Measurements from ENCODE around the gene SUSD5.
"Not testable (repeated sequence)": the region's sequence is repeated elsewhere in the genome, so short reads cannot be mapped to it uniquely, and the experiment has no call there.

SUSD5 gene

DNA sequence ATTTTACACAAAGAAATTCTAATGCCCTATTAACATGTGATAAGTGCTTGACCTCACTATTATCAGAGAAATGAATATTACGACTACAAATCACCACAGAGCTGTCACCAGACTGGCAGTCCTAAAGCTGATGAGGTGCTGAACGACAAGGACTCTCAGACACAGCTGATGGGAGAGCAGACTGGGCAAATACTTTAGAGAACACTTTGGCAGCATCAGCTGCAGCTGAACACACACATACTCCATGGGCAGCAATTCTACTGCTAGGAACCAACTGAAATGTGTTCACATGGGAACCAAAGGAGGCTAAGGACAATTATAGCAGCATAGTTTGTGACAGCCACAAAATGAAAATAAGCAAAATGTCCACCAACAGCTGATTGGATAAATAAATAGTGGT lies 45.5 kb downstream of the SUSD5 start:
- no peak overlapping the region for H3K27ac ChIP-seq (ENCODE audit: low read length)
- H3K9ac ChIP-seq (ENCODE audit: low read length in 2 of 2), result no peak overlapping the region
- no peaks in the 10 kb centered on the region for H3K27me3 ChIP-seq (ENCODE audit: control insufficient read depth in 1 of 2, insufficient read depth in 2 of 2, low read length in 2 of 2)
- peaks cover 3% of the 10 kb centered on the region for H3K4me1 ChIP-seq (ENCODE audit: control insufficient read depth, insufficient read depth, low read length)
- no peaks in the 10 kb centered on the region for H3K36me3 ChIP-seq (ENCODE audit: control insufficient read depth in 2 of 2, insufficient read depth in 2 of 2, low read length in 2 of 2)
- H3K9me3 ChIP-seq (ENCODE audit: control insufficient read depth in 2 of 2, low read length in 2 of 2), result no peaks in the 10 kb centered on the region
- H3K4me3 ChIP-seq (ENCODE audit: low read length in 2 of 2), result no peak overlapping the region

DNA sequence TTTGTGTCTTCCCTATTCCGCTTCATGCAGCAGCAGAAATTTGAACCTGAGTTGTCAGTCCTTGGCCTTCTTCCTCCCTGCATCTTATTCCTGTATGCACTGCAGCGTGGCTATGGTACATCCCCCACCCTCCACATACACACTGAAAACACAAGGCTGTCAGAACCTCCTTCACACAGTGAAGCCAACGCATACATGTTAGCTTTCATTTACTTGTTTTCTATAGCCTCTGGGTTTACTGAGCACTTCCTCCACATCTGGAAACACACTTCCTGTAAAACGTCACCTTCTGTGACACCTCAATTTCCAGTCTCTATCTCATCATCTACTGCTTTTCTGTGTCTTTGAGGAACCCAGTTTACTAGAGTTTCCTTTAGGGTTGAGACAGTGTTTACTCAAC lies 47.0 kb downstream of the SUSD5 start:
- no peaks in the 10 kb centered on the region for H3K36me3 ChIP-seq (ENCODE audit: control insufficient read depth in 2 of 2, insufficient read depth in 2 of 2, low read length in 2 of 2)
- H3K27me3 ChIP-seq (ENCODE audit: control insufficient read depth in 1 of 2, insufficient read depth in 2 of 2, low read length in 2 of 2), result no peaks in the 10 kb centered on the region
- H3K9me3 ChIP-seq (ENCODE audit: control insufficient read depth in 2 of 2, low read length in 2 of 2), result no peaks in the 10 kb centered on the region
- peaks cover 11% of the 10 kb centered on the region for H3K4me1 ChIP-seq (ENCODE audit: control insufficient read depth, insufficient read depth, low read length)
- no peak overlapping the region for H3K27ac ChIP-seq (ENCODE audit: low read length)
- H3K9ac ChIP-seq (ENCODE audit: low read length in 2 of 2), result no peak overlapping the region
- no peak overlapping the region for H3K4me3 ChIP-seq (ENCODE audit: low read length in 2 of 2)

DNA sequence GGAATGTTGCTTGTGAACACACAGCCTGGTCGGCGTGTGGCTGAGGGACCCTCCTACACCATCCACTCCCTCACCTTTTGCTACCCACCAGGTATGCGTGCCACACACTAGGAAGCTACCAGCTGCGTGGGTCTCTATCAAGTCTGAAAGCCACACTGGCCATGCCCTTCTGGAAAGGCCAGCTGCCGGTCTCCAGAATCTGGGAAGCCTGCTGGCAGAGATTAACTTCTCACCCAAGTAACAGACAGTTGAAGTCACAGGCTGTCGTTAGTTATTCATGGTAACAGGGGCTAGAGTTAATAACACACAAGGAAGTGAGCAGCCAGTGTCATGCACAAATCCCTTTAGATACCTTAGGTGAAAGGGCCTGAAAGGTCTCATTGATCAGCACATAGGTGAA lies 48.1 kb downstream of the SUSD5 start:
- H3K9ac ChIP-seq (ENCODE audit: low read length in 2 of 2), result no peak overlapping the region
- no peak overlapping the region for H3K4me3 ChIP-seq (ENCODE audit: low read length in 2 of 2)
- peaks cover 11% of the 10 kb centered on the region for H3K4me1 ChIP-seq (ENCODE audit: control insufficient read depth, insufficient read depth, low read length)
- H3K36me3 ChIP-seq (ENCODE audit: control insufficient read depth in 2 of 2, insufficient read depth in 2 of 2, low read length in 2 of 2), result no peaks in the 10 kb centered on the region
- no peaks in the 10 kb centered on the region for H3K9me3 ChIP-seq (ENCODE audit: control insufficient read depth in 2 of 2, low read length in 2 of 2)
- no peak overlapping the region for H3K27ac ChIP-seq (ENCODE audit: low read length)
- no peaks in the 10 kb centered on the region for H3K27me3 ChIP-seq (ENCODE audit: control insufficient read depth in 1 of 2, insufficient read depth in 2 of 2, low read length in 2 of 2)

DNA sequence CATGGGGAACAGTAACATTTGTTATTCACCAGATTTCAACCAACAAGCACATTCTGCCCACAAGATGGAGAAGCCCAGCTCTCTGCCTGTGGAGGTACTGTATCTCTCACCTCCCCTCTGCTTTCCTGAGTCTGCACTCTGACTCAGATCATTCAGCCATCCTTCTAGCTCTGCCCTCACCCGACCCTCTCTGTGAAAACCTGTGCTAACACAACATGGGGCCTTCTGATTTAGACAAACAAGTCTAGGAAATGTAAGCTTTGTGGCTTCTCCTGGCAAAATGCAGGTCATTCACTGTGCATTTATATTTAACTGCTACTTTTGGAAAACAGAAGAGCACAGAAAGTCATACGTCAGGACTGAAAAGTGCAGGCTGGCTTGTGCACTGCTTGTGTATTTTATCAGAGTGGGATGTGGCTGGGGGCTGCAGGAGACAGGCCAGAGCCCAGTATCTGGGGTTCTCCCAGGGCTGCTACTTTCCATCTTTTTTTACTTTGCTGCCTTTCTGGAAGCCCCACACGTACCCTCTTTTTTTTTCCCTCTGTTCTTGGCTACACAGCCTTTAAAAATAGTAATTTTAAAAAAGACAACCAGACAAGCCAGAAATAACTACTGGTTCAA lies 50.8 kb downstream of the SUSD5 start:
- peaks cover 11% of the 10 kb centered on the region for H3K4me1 ChIP-seq (ENCODE audit: control insufficient read depth, insufficient read depth, low read length)
- no peaks in the 10 kb centered on the region for H3K27me3 ChIP-seq (ENCODE audit: control insufficient read depth in 1 of 2, insufficient read depth in 2 of 2, low read length in 2 of 2)
- H3K9ac ChIP-seq (ENCODE audit: low read length in 2 of 2), result peak overlapping the region in 1 of 2 donors; percentile 29
- H3K4me3 ChIP-seq (ENCODE audit: low read length in 2 of 2), result no peak overlapping the region
- no peaks in the 10 kb centered on the region for H3K9me3 ChIP-seq (ENCODE audit: control insufficient read depth in 2 of 2, low read length in 2 of 2)
- H3K36me3 ChIP-seq (ENCODE audit: control insufficient read depth in 2 of 2, insufficient read depth in 2 of 2, low read length in 2 of 2), result no peaks in the 10 kb centered on the region
- H3K27ac ChIP-seq (ENCODE audit: low read length), result peak overlapping the region; percentile 31

DNA sequence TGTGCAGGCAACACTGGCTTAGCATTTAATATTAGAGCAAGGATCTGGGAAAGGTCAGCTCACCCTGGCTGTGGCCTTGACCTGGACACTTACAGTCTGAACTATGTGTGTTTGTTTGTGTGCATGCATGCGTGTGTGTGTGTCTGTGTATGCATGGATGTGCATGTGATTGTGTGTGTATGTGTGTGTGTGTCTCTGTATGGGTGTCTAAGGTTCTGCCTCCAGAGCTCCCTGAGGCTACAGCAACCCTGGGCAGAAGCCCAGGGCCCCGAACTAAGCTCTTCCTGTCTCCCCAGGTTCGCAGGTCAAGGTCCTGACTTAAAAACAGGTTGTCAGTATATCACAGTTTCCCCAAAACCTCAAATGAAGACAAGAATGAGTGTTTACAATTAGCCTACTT lies 51.3 kb downstream of the SUSD5 start:
- H3K36me3 ChIP-seq (ENCODE audit: control insufficient read depth in 2 of 2, insufficient read depth in 2 of 2, low read length in 2 of 2), result no peaks in the 10 kb centered on the region
- no peaks in the 10 kb centered on the region for H3K9me3 ChIP-seq (ENCODE audit: control insufficient read depth in 2 of 2, low read length in 2 of 2)
- H3K27me3 ChIP-seq (ENCODE audit: control insufficient read depth in 1 of 2, insufficient read depth in 2 of 2, low read length in 2 of 2), result no peaks in the 10 kb centered on the region
- H3K9ac ChIP-seq (ENCODE audit: low read length in 2 of 2), result no peak overlapping the region
- no peak overlapping the region for H3K4me3 ChIP-seq (ENCODE audit: low read length in 2 of 2)
- H3K4me1 ChIP-seq (ENCODE audit: control insufficient read depth, insufficient read depth, low read length), result peaks cover 11% of the 10 kb centered on the region
- peak overlapping the region; percentile 31 for H3K27ac ChIP-seq (ENCODE audit: low read length)

DNA sequence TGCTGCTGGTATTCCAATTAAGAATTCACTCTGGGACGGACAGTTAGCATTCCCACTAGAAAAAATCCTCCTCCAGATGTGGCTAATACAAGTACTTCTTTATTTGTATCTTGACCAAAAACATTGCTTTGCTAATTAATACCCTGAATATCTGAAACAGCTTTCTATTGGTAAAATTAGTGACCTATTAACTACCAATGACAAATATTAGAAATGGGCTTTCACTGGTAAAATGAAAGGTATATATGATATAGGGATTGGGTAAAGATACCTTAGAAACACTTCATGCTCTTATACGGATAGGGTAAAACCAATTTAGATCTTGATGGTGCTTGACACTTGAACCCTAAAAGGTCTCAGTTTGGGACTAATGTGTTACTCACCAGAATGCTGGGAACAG lies 52.5 kb downstream of the SUSD5 start:
- peaks cover 11% of the 10 kb centered on the region for H3K4me1 ChIP-seq (ENCODE audit: control insufficient read depth, insufficient read depth, low read length)
- no peaks in the 10 kb centered on the region for H3K9me3 ChIP-seq (ENCODE audit: control insufficient read depth in 2 of 2, low read length in 2 of 2)
- no peak overlapping the region for H3K4me3 ChIP-seq (ENCODE audit: low read length in 2 of 2)
- H3K27ac ChIP-seq (ENCODE audit: low read length), result no peak overlapping the region
- no peaks in the 10 kb centered on the region for H3K27me3 ChIP-seq (ENCODE audit: control insufficient read depth in 1 of 2, insufficient read depth in 2 of 2, low read length in 2 of 2)
- no peak overlapping the region for H3K9ac ChIP-seq (ENCODE audit: low read length in 2 of 2)
- H3K36me3 ChIP-seq (ENCODE audit: control insufficient read depth in 2 of 2, insufficient read depth in 2 of 2, low read length in 2 of 2), result no peaks in the 10 kb centered on the region

DNA sequence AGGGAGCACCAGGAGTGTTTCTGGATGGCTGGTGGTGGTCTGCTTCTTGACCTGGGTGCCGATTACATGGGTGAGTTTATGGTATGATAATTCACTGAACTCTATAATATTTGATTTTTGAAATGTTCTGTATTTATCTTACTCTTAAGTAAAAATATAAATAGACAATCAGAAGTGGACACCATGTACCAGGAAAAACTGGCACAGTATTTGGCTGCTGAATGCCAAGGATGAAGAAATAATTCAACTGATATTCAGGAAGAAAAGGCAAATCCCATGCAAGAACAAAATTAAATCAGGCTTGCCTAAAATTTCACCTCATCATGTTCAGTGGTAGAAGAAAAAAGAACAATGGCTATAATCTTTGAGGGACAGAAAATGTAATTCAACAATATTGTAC lies 53.2 kb downstream of the SUSD5 start:
- no peaks in the 10 kb centered on the region for H3K27me3 ChIP-seq (ENCODE audit: control insufficient read depth in 1 of 2, insufficient read depth in 2 of 2, low read length in 2 of 2)
- H3K27ac ChIP-seq (ENCODE audit: low read length), result no peak overlapping the region
- peaks cover 11% of the 10 kb centered on the region for H3K4me1 ChIP-seq (ENCODE audit: control insufficient read depth, insufficient read depth, low read length)
- peaks cover 0 to 2% of the 10 kb centered on the region in 2 donors for H3K9me3 ChIP-seq (ENCODE audit: control insufficient read depth in 2 of 2, low read length in 2 of 2)
- H3K9ac ChIP-seq (ENCODE audit: low read length in 2 of 2), result no peak overlapping the region
- H3K36me3 ChIP-seq (ENCODE audit: control insufficient read depth in 2 of 2, insufficient read depth in 2 of 2, low read length in 2 of 2), result no peaks in the 10 kb centered on the region
- no peak overlapping the region for H3K4me3 ChIP-seq (ENCODE audit: low read length in 2 of 2)

DNA sequence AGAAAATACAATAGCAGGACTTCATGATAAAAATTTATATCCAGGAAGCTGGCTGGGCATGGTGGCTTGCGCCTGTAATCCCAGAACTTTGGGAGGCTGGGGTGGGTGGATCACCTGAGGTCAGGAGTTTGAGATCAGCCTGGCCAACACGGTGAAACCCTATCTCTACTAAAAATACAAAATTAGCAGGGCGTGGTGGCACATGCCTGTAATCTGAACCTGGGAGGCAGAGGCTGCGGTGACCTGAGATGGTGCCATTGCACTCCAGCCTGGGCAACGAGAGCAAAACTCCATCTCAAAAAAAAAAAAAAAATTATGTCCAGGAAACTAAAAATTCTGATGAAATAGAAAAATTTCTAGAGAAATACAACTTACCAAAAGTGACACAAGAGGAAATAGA lies 56.0 kb downstream of the SUSD5 start:
- not testable (repeated sequence) for H3K27ac ChIP-seq (ENCODE audit: low read length); H3K9me3 ChIP-seq (ENCODE audit: control insufficient read depth in 2 of 2, low read length in 2 of 2); H3K9ac ChIP-seq (ENCODE audit: low read length in 2 of 2); H3K36me3 ChIP-seq (ENCODE audit: control insufficient read depth in 2 of 2, insufficient read depth in 2 of 2, low read length in 2 of 2); H3K27me3 ChIP-seq (ENCODE audit: control insufficient read depth in 1 of 2, insufficient read depth in 2 of 2, low read length in 2 of 2); H3K4me3 ChIP-seq (ENCODE audit: low read length in 2 of 2); H3K4me1 ChIP-seq (ENCODE audit: control insufficient read depth, insufficient read depth, low read length)

DNA sequence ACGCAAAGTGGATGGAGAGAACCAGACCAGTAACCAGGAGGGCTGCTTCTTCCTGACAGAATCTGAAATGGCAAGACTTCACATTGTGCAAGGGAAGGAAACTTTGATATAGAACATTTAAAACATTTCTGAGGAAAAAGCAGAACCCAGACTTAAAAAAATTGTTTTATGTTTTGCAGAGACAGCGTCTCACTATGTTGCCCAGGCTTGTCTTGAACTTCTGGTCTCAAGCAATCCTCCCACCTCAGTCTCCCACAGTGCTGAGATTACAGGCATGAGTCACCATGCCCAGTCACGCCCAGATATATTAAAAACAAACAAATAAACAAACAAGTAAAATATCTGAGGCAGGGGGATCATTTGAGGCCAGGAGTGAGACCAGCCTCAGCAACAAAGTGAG lies 58.6 kb downstream of the SUSD5 start:
- no peak overlapping the region for H3K9ac ChIP-seq (ENCODE audit: low read length in 2 of 2)
- no peaks in the 10 kb centered on the region for H3K27me3 ChIP-seq (ENCODE audit: control insufficient read depth in 1 of 2, insufficient read depth in 2 of 2, low read length in 2 of 2)
- peaks cover 6% of the 10 kb centered on the region for H3K4me1 ChIP-seq (ENCODE audit: control insufficient read depth, insufficient read depth, low read length)
- H3K36me3 ChIP-seq (ENCODE audit: control insufficient read depth in 2 of 2, insufficient read depth in 2 of 2, low read length in 2 of 2), result no peaks in the 10 kb centered on the region
- peaks cover 0 to 2% of the 10 kb centered on the region in 2 donors for H3K9me3 ChIP-seq (ENCODE audit: control insufficient read depth in 2 of 2, low read length in 2 of 2)
- H3K4me3 ChIP-seq (ENCODE audit: low read length in 2 of 2), result no peak overlapping the region
- no peak overlapping the region for H3K27ac ChIP-seq (ENCODE audit: low read length)

DNA sequence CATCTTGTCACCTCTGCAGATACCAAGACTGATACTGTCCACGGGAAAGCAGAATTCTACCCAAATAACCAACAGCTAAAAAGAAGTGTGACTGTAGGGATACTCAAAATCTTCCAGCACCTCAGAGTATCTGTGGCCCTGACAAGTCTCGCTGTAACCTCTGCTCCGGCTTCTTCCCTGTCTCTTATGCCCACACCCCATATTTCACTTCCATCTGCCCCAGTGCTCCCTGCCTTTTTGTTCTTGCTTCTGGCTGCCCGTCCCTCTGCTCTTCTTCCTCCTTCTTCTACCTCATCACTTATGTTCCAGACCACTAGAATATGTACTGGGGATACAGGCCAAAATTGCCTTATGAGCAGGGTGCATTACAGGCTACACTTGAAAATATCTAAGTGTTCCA lies 59.4 kb downstream of the SUSD5 start:
- Histone ChIP-seq H3K27me3 (ENCODE audit: control insufficient read depth in 1 of 2, insufficient read depth in 2 of 2, low read length in 2 of 2) (no peaks in the 10 kb centered on the region), H3K27ac (ENCODE audit: low read length) (no peak overlapping the region), H3K9me3 (ENCODE audit: control insufficient read depth in 2 of 2, low read length in 2 of 2) (peaks cover 0 to 2% of the 10 kb centered on the region in 2 donors)

DNA sequence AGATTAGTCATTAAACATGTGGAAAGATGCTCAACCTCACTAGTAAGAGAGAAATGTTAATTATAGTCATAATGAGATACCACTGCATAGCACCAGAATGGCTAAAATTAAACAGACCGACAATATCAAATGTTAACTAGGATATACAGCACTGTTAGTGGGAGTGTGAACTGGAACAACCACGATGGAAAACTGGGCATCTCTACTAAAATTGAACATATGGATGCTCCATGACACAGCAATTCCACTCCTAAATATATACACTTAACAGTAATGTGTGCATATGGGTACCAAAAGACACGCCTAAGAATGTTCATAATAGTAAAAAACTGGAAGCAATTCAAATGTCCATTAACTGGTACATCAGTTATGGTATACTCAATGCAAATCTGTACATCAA lies 63.3 kb downstream of the SUSD5 start:
- Histone ChIP-seq H3K36me3 (ENCODE audit: control insufficient read depth in 2 of 2, insufficient read depth in 2 of 2, low read length in 2 of 2) (no peaks in the 10 kb centered on the region), H3K4me3 (ENCODE audit: low read length in 2 of 2) (no peak overlapping the region), H3K9ac (ENCODE audit: low read length in 2 of 2) (no peak overlapping the region), H3K27me3 (ENCODE audit: control insufficient read depth in 1 of 2, insufficient read depth in 2 of 2, low read length in 2 of 2) (no peaks in the 10 kb centered on the region), H3K27ac (ENCODE audit: low read length) (no peak overlapping the region), H3K9me3 (ENCODE audit: control insufficient read depth in 2 of 2, low read length in 2 of 2) (no peaks in the 10 kb centered on the region), H3K4me1 (ENCODE audit: control insufficient read depth, insufficient read depth, low read length) (peaks cover 6% of the 10 kb centered on the region)

More for the DNA sequence above, 59.4 kb downstream of the SUSD5 start:
- Histone ChIP-seq H3K9ac (ENCODE audit: low read length in 2 of 2) (no peak overlapping the region), H3K4me3 (ENCODE audit: low read length in 2 of 2) (no peak overlapping the region), H3K4me1 (ENCODE audit: control insufficient read depth, insufficient read depth, low read length) (peaks cover 6% of the 10 kb centered on the region), H3K36me3 (ENCODE audit: control insufficient read depth in 2 of 2, insufficient read depth in 2 of 2, low read length in 2 of 2) (no peaks in the 10 kb centered on the region)
